GM23338 (cell line): ENCODE measurements around the gene B4GALT6. TPM values are rescaled to one million over a fixed set of nuclear protein-coding genes. Genes with fewer than 3 reads are reported as not detected.

Experiments used
- ATAC-seq: fragments of 200-7000 bp; cut with Tn5 transposase; 3 replicates; pipeline ENCODE4 v1.9.1; 2020
- DNase-seq: peaks from one replicate; pipeline ENCODE4 v3.0.0-alpha.2; 2015; ENCODE audit warnings: low spot score
- H2AFZ ChIP-seq: fragments of 200-600 bp; sonication (generic); 2 replicates; pipeline ENCODE4 v1.8.0; 2016; ENCODE audit warnings: antibody characterized with exemption, mild to moderate bottlenecking, moderate library complexity
- H3F3A ChIP-seq: fragments of 200-600 bp; sonication (generic); replicated peaks from 2 replicates; pipeline ENCODE4 v1.8.0; 2017; ENCODE audit warnings: antibody characterized with exemption, mixed run types, low read depth
- H3K27ac ChIP-seq: fragments of 200-600 bp; sonication (generic); 2 replicates; pipeline ENCODE4 v1.6.1; 2016; ENCODE audit warnings: low read depth
- H3K27me3 ChIP-seq: fragments of 200-600 bp; sonication (generic); 2 replicates; pipeline ENCODE4 v1.8.0; 2016; ENCODE audit warnings: mild to moderate bottlenecking, mixed run types, moderate library complexity; ENCODE audit not compliant: insufficient read depth
- H3K36me3 ChIP-seq: fragments of 200-600 bp; sonication (generic); 2 replicates; pipeline ENCODE4 v1.8.0; 2016; ENCODE audit warnings: mild to moderate bottlenecking; ENCODE audit not compliant: insufficient read depth
- H3K4me1 ChIP-seq: fragments of 200-600 bp; sonication (generic); 2 replicates; pipeline ENCODE4 v1.8.0; 2016; ENCODE audit warnings: mild to moderate bottlenecking, moderate library complexity; ENCODE audit not compliant: insufficient read depth
- H3K4me2 ChIP-seq: fragments of 200-600 bp; sonication (generic); 2 replicates; pipeline ENCODE4 v1.7.1; 2017; ENCODE audit warnings: mixed run types
- H3K4me3 ChIP-seq: fragments of 200-600 bp; sonication (generic); 2 replicates; pipeline ENCODE4 v1.6.1; 2016; ENCODE audit warnings: mixed run types
- H3K79me2 ChIP-seq: fragments of 200-600 bp; sonication (generic); replicated peaks from 2 replicates; pipeline ENCODE4 v1.8.0; 2017; ENCODE audit warnings: mild to moderate bottlenecking; ENCODE audit not compliant: insufficient read depth
- H3K9me2 ChIP-seq: fragments of 200-600 bp; sonication (generic); 2 replicates; pipeline ENCODE4 v1.8.0; 2017; ENCODE audit not compliant: insufficient read depth
- H4K20me1 ChIP-seq: fragments of 200-600 bp; sonication (generic); replicated peaks from 2 replicates; pipeline ENCODE4 v1.8.0; 2017; ENCODE audit warnings: mild to moderate bottlenecking; ENCODE audit not compliant: insufficient read depth
- H3K27ac Mint-ChIP-seq: 2 replicates; pipeline ENCODE4 v1.8.0; 2020; ENCODE audit warnings: inconsistent platforms, mild to moderate bottlenecking, moderate library complexity, mixed read lengths
- H3K27me3 Mint-ChIP-seq: 3 replicates; pipeline ENCODE4 v1.8.0; 2022; ENCODE audit warnings: low read depth, mild to moderate bottlenecking, moderate library complexity, mixed read lengths, inconsistent platforms; ENCODE audit not compliant: insufficient read depth, poor library complexity
- H3K36me3 Mint-ChIP-seq: 3 replicates; pipeline ENCODE4 v1.8.0; 2021; ENCODE audit warnings: low read depth, mild to moderate bottlenecking, inconsistent platforms, moderate library complexity, mixed read lengths
- H3K4me1 Mint-ChIP-seq: 3 replicates; pipeline ENCODE4 v1.8.0; 2020; ENCODE audit warnings: mild to moderate bottlenecking, inconsistent platforms, mixed read lengths
- H3K4me3 Mint-ChIP-seq: 3 replicates; pipeline ENCODE4 v1.8.0; 2021; ENCODE audit warnings: moderate library complexity, mild to moderate bottlenecking, inconsistent platforms, mixed read lengths
- H3K9me3 Mint-ChIP-seq: 3 replicates; pipeline ENCODE4 v1.8.0; 2020; ENCODE audit warnings: moderate library complexity, mild to moderate bottlenecking, inconsistent platforms, mixed read lengths
- EZH2 ChIP-seq: fragments of 200-600 bp; sonication (generic); IDR thresholded peaks from one replicate; pipeline ENCODE4 v1.8.0; 2017; ENCODE audit warnings: antibody characterized with exemption, mild to moderate bottlenecking, low read depth; ENCODE audit not compliant: unreplicated experiment
- ZNF114 ChIP-seq: fragments of 250-450 bp; sonication (Bioruptor Pico); IDR thresholded peaks from 2 replicates; pipeline ENCODE4 v1.5.0; 2020; ENCODE audit warnings: mild to moderate bottlenecking, moderate library complexity
- ZNF331 ChIP-seq: fragments of 250-450 bp; sonication (Bioruptor Pico); IDR thresholded peaks from 2 replicates; pipeline ENCODE4 v1.5.0; 2020; ENCODE audit warnings: low read depth, mild to moderate bottlenecking, moderate library complexity
- polyA plus RNA-seq: library from polyadenylated mRNA; unstranded; fragments of >200 nt; fragmentation: Nextera tagmentation; extraction: Ambion mirVana; gene quantifications from 2 replicates; pipeline ENCODE4 v1.2.1, GENCODE V29; 2016
- total RNA-seq: library from RNA; depleted of rRNA; stranded (reverse); fragments of >200 nt; shearing (Covaris generic); gene quantifications from 2 replicates; pipeline ENCODE4 v1.2.3, GENCODE V29; 2014
- TF ChIP-seq, protein P1 (sequence below): fragments of 250-450 bp; sonication (Bioruptor Pico); IDR thresholded peaks from 2 replicates; pipeline ENCODE4 v1.5.0; 2020; ENCODE audit warnings: mild to moderate bottlenecking, moderate library complexity
- TF ChIP-seq, protein P2 (sequence below): IDR thresholded peaks from 2 replicates; pipeline ENCODE4 v1.6.1; 2016; ENCODE audit warnings: antibody characterized with exemption

B4GALT6 gene
- total and polyA plus RNA-seq, 2 experiments from 2014 or later = 14.8 to 33.8 TPM

DNA sequence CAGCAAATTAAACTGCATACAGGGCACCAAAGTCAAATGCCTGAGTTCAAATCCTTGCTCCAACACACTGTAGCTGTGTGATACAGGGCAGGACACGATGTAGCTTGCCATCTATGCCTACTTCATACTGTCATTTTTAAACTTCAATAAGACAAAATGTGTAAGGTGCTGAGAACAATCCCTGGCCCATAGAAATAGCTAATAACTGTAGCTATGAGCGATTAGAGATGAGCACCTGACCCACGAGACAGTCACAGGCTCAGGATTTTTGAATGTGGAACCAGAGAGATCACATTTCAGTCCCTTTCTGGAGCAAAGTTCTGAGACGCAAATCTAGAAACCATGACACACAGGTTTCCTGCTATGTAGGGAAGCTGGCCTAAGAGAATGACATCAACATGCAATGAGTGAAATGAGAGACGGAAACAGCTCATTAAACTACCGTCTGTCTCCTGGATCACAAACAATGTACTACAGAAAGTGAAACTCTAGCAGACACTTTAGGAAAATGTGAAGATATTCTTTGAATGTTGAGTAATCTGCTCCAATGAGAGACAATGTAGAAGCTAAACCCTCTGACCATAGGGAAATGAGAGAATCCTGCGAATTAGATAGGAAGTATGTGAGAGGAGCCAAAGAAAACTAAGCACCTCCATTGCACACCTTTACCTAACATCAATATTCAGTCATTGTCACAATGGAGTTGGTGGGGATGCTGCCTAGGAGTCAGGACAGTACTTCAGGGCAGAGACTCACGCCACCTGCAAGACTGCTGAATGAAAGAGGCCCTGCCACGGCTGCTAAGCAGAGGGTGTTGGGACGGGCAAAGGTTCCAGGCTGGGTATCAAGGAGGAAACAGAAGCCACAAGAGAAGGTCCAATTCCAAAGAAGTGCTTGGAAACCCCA, 25.5 kb downstream of the B4GALT6 start:
- DNase-seq (no peak), ATAC-seq (no peak)
- H3K79me2 ChIP-seq = peaks cover 10% of the 10 kb centered on the region; the same call in 1 of the 2 replicates
- no peak overlapping the region for H3K4me3 Mint-ChIP-seq
- H4K20me1 ChIP-seq = no peaks in the 10 kb centered on the region; the same call in none of the 2 replicates
- H3K27ac Mint-ChIP-seq = peak overlapping the region; percentile 19
- H2AFZ ChIP-seq = no peak overlapping the region
- no peaks in the 10 kb centered on the region for H3K27me3 ChIP-seq
- no peak overlapping the region for H3K27ac ChIP-seq
- peaks cover 10% of the 10 kb centered on the region; the same call in 1 of the 2 replicates for H3K36me3 ChIP-seq
- peaks cover 7% of the 10 kb centered on the region; the same call in 1 of the 2 replicates for H3K4me1 ChIP-seq
- no peaks in the 10 kb centered on the region for H3K27me3 Mint-ChIP-seq
- H3K9me2 ChIP-seq = no peaks in the 10 kb centered on the region
- H3K4me3 ChIP-seq = no peak overlapping the region
- no peaks in the 10 kb centered on the region for H3F3A ChIP-seq
- no peak overlapping the region; the same call in 1 of the 2 replicates for H3K4me2 ChIP-seq
- TF ChIP-seq, protein P1, sequence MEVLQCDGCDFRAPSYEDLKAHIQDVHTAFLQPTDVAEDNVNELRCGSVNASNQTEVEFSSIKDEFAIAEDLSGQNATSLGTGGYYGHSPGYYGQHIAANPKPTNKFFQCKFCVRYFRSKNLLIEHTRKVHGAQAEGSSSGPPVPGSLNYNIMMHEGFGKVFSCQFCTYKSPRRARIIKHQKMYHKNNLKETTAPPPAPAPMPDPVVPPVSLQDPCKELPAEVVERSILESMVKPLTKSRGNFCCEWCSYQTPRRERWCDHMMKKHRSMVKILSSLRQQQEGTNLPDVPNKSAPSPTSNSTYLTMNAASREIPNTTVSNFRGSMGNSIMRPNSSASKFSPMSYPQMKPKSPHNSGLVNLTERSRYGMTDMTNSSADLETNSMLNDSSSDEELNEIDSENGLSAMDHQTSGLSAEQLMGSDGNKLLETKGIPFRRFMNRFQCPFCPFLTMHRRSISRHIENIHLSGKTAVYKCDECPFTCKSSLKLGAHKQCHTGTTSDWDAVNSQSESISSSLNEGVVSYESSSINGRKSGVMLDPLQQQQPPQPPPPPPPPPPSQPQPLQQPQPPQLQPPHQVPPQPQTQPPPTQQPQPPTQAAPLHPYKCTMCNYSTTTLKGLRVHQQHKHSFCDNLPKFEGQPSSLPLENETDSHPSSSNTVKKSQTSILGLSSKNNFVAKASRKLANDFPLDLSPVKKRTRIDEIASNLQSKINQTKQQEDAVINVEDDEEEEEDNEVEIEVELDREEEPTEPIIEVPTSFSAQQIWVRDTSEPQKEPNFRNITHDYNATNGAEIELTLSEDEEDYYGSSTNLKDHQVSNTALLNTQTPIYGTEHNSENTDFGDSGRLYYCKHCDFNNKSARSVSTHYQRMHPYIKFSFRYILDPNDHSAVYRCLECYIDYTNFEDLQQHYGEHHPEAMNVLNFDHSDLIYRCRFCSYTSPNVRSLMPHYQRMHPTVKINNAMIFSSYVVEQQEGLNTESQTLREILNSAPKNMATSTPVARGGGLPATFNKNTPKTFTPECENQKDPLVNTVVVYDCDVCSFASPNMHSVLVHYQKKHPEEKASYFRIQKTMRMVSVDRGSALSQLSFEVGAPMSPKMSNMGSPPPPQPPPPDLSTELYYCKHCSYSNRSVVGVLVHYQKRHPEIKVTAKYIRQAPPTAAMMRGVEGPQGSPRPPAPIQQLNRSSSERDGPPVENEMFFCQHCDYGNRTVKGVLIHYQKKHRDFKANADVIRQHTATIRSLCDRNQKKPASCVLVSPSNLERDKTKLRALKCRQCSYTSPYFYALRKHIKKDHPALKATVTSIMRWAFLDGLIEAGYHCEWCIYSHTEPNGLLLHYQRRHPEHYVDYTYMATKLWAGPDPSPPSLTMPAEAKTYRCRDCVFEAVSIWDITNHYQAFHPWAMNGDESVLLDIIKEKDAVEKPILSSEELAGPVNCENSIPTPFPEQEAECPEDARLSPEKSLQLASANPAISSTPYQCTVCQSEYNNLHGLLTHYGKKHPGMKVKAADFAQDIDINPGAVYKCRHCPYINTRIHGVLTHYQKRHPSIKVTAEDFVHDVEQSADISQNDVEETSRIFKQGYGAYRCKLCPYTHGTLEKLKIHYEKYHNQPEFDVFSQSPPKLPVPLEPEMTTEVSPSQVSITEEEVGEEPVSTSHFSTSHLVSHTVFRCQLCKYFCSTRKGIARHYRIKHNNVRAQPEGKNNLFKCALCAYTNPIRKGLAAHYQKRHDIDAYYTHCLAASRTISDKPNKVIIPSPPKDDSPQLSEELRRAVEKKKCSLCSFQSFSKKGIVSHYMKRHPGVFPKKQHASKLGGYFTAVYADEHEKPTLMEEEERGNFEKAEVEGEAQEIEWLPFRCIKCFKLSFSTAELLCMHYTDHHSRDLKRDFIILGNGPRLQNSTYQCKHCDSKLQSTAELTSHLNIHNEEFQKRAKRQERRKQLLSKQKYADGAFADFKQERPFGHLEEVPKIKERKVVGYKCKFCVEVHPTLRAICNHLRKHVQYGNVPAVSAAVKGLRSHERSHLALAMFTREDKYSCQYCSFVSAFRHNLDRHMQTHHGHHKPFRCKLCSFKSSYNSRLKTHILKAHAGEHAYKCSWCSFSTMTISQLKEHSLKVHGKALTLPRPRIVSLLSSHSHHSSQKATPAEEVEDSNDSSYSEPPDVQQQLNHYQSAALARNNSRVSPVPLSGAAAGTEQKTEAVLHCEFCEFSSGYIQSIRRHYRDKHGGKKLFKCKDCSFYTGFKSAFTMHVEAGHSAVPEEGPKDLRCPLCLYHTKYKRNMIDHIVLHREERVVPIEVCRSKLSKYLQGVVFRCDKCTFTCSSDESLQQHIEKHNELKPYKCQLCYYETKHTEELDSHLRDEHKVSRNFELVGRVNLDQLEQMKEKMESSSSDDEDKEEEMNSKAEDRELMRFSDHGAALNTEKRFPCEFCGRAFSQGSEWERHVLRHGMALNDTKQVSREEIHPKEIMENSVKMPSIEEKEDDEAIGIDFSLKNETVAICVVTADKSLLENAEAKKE (CRISPR knock-in tag) = no peak
- TF ChIP-seq ZNF331 (CRISPR knock-in tag) (no peak), ZNF114 (CRISPR knock-in tag) (no peak), EZH2 (no peak)
- TF ChIP-seq, protein P2, sequence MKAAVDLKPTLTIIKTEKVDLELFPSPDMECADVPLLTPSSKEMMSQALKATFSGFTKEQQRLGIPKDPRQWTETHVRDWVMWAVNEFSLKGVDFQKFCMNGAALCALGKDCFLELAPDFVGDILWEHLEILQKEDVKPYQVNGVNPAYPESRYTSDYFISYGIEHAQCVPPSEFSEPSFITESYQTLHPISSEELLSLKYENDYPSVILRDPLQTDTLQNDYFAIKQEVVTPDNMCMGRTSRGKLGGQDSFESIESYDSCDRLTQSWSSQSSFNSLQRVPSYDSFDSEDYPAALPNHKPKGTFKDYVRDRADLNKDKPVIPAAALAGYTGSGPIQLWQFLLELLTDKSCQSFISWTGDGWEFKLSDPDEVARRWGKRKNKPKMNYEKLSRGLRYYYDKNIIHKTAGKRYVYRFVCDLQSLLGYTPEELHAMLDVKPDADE = no peak
- peaks cover 17% of the 10 kb centered on the region; the same call in 2 of the 3 replicates for H3K4me1 Mint-ChIP-seq
- H3K9me3 Mint-ChIP-seq = no peaks in the 10 kb centered on the region; the same call in 2 of the 3 replicates
- H3K36me3 Mint-ChIP-seq = peaks cover 34% of the 10 kb centered on the region
